HG03439 (cell line): Measurements from ENCODE around the gene SMARCC2.
"Not testable (repeated sequence)": the region's sequence is repeated elsewhere in the genome, so short reads cannot be mapped to it uniquely, and the experiment has no call there.

Experiments used
- ATAC-seq: cut with Tn5 transposase; IDR thresholded peaks from one replicate; pipeline ENCODE4 v1.9.1; 2021; ENCODE audit warnings: mild to moderate bottlenecking, moderate library complexity; ENCODE audit not compliant: unreplicated experiment

SMARCC2 gene

DNA sequence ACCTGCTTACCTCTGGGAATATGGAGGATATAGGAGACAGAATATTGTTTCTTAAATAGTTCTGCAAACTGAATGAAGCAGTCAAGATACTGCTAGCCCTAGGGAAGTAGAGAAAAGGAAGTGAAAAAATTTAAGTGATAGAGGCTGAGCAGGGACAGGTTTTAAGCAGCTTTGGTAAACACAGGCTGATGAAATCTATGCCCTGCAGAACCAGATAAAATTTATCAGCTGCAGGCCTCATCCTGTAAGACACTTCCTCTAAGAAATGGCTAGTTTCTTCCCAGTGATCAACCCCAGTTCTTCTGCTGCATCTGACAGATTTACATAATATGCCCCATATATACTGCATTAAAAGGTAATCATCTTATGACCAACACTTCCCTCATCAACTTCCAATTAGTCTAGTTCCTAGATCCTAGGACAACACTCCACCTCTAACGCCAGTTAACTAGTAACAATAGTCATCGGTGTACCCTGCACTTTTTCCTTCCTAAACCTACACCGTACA, 62.5 kb downstream of the SMARCC2 start:
- ATAC-seq: no peak

DNA sequence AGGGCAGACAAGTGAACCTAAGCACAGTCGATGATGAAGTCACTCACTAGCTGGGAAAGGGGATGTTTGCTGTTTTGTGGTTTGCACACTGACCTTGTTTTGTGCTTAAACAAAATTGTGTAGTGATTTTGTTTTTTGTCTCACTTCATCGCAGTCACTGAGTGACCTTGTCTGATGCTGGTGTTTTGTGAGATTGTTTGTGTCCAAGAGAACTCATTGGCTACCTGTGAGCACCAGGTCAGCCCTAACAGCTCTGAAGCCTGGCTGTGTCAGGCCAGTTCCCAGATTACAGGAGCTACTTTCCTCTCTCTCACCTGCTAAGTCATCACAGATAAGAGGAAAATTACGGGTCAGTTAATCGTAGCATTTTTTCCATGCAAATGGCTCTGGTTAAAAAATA, 65.2 kb downstream of the SMARCC2 start:
- ATAC-seq: no peak

DNA sequence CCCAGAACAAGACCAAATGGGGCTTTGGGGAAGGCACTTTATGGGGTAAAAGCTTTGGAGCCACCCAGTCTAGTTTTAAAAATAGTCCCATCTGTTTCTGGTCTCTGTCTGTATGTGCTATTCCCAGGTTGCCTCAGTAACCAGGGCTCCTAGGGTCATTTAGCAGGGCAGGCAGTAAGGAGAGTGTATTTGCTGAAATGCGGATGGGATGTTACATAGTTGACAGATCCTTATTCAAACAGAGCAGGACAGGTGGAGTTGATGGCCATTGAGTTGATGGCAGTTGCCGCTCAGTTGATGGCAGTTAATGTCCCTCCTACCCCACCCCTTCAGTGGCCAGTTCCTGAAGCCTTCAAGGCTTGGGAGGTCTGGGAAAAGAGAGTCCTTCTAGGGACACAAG, 66.6 kb downstream of the SMARCC2 start:
- no peak for ATAC-seq

DNA sequence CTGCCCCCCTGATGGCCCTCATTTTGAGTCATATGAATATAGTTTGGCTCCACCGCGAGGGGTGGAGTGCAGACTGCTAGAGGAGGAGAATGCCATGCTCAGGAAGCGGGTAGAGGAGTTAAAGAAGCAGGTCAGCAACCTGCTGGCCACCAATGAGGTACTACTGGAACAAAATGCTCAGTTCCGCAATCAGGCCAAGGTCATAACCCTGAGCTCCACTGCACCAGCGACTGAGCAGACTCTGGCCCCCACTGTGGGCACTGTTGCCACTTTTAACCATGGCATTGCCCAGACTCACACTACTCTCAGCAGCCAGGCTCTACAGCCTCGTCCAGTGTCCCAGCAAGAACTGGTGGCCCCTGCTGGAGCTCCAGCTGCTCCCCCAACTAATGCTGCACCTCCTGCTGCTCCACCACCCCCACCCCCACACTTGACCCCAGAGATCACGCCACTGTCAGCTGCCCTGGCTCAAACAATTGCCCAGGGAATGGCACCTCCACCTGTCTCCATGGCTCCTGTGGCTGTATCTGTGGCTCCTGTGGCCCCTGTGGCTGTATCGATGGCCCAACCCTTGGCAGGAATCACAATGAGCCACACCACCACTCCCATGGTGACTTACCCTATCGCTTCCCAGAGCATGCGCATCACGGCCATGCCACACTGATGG, 67.9 kb downstream of the SMARCC2 start:
- ATAC-seq: no peak

DNA sequence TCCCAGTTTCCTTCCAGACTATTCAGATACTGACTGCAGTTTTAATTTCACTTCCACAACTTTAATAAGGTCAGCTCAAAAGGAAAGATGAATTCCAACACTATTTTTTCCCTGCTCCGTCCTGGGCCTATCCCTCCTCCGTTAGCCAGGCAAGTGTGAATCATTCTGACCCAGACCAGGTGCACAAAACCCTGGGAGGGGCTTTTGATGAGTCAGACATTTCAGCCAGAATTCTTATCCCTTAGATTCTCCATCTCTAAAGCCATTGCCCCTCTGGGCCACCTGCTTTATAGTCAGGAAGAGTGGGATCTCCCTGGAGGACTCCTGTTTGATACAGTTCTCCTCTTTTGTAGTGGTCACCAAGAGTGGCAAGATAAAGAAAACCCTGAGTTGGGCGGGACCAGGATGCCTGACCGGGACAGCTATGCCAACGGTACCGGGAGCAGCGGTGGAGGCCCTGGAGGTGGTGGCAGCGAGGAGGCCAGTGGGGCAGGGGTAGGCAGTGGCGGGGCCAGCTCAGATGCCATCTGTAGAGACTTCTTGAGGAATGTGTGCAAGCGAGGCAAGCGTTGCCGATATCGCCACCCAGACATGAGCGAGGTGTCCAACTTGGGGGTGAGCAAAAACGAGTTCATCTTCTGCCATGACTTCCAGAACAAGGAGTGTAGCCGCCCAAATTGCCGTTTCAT, 69.0 kb downstream of the SMARCC2 start:
- no peak for ATAC-seq

DNA sequence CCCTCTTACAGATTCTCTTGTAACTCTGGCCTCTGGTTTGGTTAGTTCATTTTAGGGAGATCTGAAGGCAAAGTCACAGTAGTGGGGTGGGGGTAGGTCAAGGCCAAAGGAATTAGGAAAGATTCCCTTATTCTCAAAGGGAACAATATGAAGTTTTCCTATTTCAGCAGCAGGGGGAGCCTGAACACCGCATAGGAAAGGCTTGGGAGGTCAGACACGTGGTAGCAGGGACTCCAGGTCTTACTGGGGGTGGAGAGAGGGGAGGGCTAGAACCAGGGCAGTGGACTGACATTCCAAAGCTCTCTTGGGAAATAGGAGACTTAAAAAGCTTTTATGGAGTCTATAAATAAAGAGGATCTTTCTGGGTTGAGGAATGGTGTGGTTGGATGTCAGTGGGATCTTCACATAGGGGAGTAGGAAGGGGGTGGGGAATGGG, 69.9 kb downstream of the SMARCC2 start:
- no peak for ATAC-seq

DNA sequence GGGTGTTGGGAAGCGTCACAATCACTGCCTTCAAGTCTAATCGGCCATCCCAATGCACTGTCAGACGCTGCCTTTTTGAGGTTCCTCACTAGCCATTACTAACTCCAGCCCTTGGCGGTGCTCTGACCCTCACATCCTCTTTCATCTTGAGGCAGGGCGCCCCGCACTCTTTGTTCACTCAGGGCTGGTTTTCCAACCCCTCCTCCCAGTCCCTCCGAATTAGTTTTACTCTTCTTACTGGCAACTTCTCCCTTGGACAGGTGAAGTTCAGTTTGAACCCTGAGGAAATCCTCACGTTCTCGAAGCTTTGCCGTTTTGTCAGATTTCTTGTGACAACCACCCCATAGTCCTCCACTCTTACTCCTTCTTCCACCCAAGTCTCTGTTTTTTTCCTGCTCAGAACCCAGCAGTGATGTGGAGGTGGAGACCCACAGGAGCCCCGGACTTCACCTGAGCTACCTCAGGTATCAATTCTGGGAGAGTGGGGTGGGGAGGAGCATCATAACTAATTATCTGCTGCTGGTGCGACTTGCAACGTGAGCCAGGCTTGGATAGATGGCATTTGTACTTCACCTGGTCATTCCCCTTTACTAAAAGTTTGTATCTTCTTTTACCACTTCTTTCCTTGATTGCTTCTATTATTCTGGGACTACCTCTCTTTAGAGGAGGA, 70.5 kb downstream of the SMARCC2 start:
- no peak for ATAC-seq

DNA sequence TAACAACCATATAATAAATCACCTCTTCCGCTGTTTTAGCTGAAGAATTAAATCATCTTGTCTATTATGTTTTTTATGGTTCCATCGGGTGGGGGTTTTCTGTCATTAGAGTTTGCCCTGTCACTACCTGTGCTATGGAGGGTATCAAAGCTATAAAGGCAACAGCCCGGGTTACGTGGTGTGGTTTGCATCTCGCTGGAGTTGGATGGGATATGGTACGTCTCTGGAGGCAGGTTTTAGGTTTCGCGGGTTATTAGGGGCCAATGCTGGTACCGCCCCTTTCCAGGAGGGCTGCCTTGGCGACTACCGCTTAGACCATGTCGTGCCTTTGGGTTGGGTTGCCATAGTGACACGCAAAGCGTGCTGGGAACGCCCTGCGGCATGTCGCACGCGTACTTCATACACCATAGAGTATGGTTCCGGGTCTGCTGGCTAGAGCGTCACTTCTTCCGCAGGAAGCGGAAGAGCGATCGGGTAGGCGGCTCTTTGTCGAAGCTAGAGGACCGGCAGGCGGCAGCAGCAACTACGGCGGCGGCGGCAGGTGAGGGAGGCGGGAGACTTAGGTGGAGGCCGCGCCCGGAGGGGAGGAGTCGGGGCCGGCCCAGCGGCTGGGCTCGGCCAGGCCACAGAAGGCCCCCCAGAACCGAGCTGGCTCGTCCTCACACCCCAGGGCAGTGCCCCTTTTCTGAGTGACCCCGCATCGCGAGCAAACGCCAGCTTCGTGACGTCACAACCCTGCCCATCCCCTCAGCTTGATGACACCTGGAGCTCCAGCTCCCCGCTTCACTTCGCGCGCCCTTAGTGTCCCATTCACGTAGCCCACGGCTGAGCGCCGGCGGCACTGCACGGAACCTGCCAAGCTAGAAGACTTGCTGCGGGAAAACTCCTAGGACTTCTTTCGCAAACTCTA, 71.2 kb downstream of the SMARCC2 start, which contains the start of gene ZC3H10:
TSS of gene ZC3H10 (plus strand) at position 489 of the 910 bp plus-strand sequence. CDS start 2,297 bp downstream, outside the sequence.
- ATAC-seq: peak; percentile 78

DNA sequence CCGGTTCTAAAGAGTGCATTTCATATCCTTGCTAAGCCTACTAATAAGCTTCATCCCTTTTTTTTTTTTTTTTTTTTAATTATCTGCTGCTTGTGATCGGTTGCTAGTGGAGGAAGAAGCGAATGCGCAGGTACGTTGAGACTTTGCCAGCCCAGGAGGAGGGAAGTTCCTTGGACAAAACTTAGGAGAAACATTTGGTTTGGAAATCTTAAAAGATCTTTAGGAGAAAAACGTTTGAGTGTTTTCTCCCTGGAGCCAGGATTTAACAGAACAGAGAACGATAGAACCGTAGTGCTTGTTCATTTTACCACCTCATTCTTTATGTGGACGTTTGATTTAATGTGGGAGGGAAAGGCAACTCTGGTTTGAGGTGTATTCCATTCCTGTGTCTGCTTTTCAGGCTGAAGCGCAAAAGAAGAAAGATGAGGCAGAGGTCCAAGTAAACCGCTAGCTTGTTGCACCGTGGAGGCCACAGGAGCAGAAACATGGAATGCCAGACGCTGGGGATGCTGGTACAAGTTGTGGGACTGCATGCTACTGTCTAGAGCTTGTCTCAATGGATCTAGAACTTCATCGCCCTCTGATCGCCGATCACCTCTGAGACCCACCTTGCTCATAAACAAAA, 72.1 kb downstream of the SMARCC2 start:
- not testable (repeated sequence) for ATAC-seq

DNA sequence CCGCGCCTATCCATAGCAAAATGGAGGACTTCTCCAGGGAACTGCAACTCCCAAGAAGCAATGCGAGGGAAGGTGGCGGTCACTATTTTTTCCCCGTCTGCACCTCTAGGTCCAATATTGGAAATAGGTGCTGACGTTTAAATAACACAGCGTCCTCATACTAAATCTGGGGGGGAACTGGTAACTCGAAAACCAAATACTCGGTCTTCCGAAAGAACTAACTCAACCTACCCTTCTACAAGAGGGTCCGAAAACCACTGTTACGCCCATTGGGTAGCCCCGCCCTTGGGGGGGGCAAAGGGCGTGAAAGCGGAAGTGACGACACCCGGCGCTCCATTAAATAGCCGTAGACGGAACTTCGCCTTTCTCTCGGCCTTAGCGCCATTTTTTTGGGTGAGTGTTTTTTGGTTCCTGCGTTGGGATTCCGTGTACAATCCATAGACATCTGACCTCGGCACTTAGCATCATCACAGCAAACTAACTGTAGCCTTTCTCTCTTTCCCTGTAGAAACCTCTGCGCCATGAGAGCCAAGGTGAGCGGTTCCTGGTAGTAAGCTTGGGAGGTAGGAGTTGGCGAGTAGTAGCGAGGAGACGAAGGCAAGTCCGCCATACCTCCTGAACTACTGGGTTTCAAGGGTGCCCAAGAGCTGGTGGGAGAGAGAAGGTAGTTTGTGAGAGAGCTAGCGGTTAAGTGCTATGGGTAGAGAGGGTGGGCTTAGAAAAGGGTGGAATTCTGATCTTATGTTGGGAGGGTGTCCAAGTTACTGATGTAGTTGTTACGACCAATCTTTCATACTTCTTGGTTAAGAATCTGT, 72.8 kb downstream of the SMARCC2 start, which contains the start of gene RPL41:
TSS of gene RPL41 (plus strand) at position 367 of the 815 bp plus-strand sequence.
- ATAC-seq: peak; percentile 61

DNA sequence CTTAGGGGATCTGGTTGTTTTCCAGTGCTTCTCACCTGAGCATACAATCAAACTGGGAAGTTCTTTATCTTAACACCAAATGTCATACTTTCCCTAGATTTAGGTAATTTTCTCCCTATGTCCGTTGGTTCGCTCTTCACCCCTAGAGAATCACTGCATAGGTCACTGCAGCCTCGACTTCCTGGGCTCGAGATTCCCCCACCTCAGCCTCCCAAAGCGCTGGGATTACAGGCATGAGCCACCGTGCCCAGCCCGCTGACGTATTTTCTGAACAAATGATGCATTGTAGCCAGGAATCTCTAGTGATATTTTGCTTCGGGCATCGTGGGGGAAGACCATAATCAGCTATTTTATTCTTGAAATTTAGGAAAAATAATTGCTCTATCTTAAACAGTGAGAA, 74.0 kb downstream of the SMARCC2 start:
- ATAC-seq: no peak

DNA sequence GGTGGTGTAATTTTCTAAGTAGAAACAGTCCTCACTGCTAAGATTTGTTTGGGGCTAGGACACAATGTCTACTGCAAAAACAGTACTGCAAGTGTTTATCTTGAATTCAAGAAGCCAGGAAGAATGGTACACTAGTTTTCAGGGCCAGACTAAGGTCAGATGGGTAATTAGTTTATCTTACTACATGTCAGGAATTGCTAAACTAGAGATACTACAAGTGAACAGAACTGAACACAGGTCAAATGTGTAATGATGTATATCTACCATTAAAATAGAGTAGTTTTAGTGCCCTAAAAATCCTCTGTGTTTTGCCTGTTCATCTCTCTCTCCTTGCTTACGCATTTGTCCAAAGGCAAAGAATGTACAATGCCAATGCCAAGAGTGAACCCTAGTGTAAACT, 75.2 kb downstream of the SMARCC2 start:
- no peak for ATAC-seq
